Osteoblast (primary cell): ENCODE results near the gene RPS18. TPM values are rescaled to one million over a fixed set of nuclear protein-coding genes. Genes with fewer than 3 reads are reported as not detected.

Experiments
- DNase-seq: peaks from one replicate; pipeline ENCODE4 v3.0.0; 2011; ENCODE audit warnings: low spot score, mixed read lengths; ENCODE audit not compliant: insufficient read length; ENCODE audit errors: missing footprints
- H2AFZ ChIP-seq: 2 replicates; pipeline ENCODE4 v1.6.0; 2011; ENCODE audit warnings: mild to moderate bottlenecking, low read length
- H3K27ac ChIP-seq: 2 replicates; pipeline ENCODE4 v1.5.1; 2011; ENCODE audit warnings: mild to moderate bottlenecking, low read depth, low read length, moderate library complexity
- H3K27me3 ChIP-seq: 2 replicates; pipeline ENCODE4 v1.6.0; 2012; ENCODE audit warnings: mild to moderate bottlenecking, control low read depth, inconsistent platforms, low read length, moderate library complexity; ENCODE audit not compliant: insufficient read depth
- H3K36me3 ChIP-seq: 2 replicates; pipeline ENCODE4 v1.5.1; 2011; ENCODE audit warnings: mild to moderate bottlenecking, low read length, control low read depth, moderate library complexity; ENCODE audit not compliant: insufficient read depth
- H3K4me1 ChIP-seq: 2 replicates; pipeline ENCODE4 v1.5.1; 2011; ENCODE audit warnings: mild to moderate bottlenecking, low read length, control low read depth, moderate library complexity; ENCODE audit not compliant: insufficient read depth
- H3K4me2 ChIP-seq: 2 replicates; pipeline ENCODE4 v1.6.0; 2011; ENCODE audit warnings: mild to moderate bottlenecking, low read length; ENCODE audit not compliant: insufficient read depth
- H3K4me3 ChIP-seq: fragments of 200-600 bp; sonication (generic); 3 replicates; pipeline ENCODE4 v1.5.1; 2012; ENCODE audit warnings: mild to moderate bottlenecking, low read length, inconsistent platforms; ENCODE audit not compliant: insufficient read depth
- H3K79me2 ChIP-seq: 2 replicates; pipeline ENCODE4 v1.6.0; 2012; ENCODE audit warnings: mild to moderate bottlenecking, low read length, control low read depth, inconsistent platforms; ENCODE audit not compliant: insufficient read depth
- H3K9me3 ChIP-seq: 2 replicates; pipeline ENCODE4 v1.5.1; 2011; ENCODE audit warnings: low read depth, low read length, control low read depth
- H4K20me1 ChIP-seq: 2 replicates; pipeline ENCODE4 v1.6.0; 2012; ENCODE audit warnings: mild to moderate bottlenecking, low read length, control low read depth; ENCODE audit not compliant: insufficient read depth
- total RNA-seq: library from RNA; depleted of rRNA; stranded (reverse); fragments of >200 nt; gene quantifications from 2 replicates; pipeline ENCODE4 v1.2.3, GENCODE V29; 2012
- TF ChIP-seq, protein P1 (sequence below): IDR thresholded peaks from 2 replicates; pipeline ENCODE4 v1.5.1; 2011; ENCODE audit warnings: mild to moderate bottlenecking, low read depth, low read length, moderate library complexity; ENCODE audit errors: extremely low read depth

Gene RPS18
- total RNA-seq, 1 donor = 1,994 TPM

DNA sequence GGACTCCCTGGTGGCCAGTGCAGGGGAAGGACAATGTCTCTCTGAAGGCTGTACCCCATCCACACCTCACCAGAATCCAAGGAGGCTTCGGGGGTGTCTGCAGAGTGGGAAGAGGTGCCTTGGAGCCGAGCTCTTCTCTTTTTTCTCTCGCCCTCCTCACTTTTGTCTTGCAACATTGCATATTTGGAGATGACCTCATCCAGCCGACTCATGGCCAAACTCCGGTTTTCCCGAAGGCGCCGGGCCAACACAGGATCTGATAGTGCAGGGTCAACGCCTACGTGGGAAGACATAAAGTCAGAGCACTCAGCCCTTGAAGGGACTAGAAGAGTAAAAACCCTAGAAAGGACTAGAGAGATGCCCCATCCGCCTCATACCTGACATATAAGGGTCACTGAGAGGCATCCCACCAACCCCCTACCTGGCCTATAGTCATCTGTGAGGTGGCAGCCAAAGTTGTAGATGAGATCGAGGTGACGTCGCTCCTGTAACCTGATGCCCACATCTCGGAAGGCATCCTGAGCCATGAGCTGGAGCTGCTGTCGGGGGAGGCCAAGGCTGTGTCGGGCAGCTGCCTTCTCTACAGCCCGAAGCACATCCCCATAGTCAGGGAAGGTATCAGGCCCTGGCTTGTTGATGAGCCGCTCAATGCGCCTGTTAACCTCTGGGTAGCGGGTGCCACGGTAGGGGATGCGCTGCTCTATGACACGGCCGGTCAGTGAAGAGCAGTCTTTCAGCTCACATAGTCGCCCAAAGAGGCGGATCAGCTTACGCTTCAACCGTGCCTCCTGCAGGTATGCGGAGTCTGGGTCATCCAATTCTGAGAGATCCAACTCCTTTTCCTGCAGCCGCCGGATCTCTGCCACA, 48.7 kb downstream of the RPS18 start:
- H3K27ac ChIP-seq = peak overlapping the region; percentile 98
- H3K4me2 ChIP-seq = peak overlapping the region; percentile 98
- no peaks in the 10 kb centered on the region for H3K9me3 ChIP-seq
- TF ChIP-seq, protein P1, sequence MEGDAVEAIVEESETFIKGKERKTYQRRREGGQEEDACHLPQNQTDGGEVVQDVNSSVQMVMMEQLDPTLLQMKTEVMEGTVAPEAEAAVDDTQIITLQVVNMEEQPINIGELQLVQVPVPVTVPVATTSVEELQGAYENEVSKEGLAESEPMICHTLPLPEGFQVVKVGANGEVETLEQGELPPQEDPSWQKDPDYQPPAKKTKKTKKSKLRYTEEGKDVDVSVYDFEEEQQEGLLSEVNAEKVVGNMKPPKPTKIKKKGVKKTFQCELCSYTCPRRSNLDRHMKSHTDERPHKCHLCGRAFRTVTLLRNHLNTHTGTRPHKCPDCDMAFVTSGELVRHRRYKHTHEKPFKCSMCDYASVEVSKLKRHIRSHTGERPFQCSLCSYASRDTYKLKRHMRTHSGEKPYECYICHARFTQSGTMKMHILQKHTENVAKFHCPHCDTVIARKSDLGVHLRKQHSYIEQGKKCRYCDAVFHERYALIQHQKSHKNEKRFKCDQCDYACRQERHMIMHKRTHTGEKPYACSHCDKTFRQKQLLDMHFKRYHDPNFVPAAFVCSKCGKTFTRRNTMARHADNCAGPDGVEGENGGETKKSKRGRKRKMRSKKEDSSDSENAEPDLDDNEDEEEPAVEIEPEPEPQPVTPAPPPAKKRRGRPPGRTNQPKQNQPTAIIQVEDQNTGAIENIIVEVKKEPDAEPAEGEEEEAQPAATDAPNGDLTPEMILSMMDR = no peak
- H2AFZ ChIP-seq = peak overlapping the region; percentile 73
- H3K4me1 ChIP-seq = peaks cover 55% of the 10 kb centered on the region
- H4K20me1 ChIP-seq = peaks cover 18% of the 10 kb centered on the region
- DNase-seq = peak; percentile 92
- H3K27me3 ChIP-seq = no peaks in the 10 kb centered on the region
- H3K79me2 ChIP-seq = peaks cover 41% of the 10 kb centered on the region
- peaks cover 19% of the 10 kb centered on the region for H3K36me3 ChIP-seq
- peak overlapping the region; percentile 89 for H3K4me3 ChIP-seq

DNA sequence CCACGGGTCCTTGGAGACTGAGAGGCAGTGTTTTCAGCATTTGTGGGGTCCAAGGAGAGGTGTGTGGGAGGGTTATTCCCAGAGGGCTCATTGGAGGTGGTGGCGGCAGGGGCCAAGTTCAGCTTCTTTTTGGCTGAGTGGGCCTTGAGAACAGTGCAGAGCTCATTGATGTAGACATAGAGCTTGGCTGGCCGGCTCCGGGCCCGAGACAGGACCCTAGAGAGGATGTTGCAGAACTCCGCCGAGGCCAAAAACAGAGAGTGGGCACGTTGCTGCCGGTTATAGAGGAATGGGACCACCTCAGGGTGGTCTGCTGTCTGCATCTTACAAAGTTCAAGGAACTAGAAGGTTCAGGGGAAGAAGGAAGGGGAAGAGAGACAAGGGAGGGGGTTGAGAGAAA, 49.4 kb downstream of the RPS18 start:
- Histone ChIP-seq H2AFZ (no peak overlapping the region), H3K4me3 (peak overlapping the region; percentile 89), H3K9me3 (no peaks in the 10 kb centered on the region), H3K36me3 (peaks cover 19% of the 10 kb centered on the region), H3K79me2 (peaks cover 41% of the 10 kb centered on the region), H4K20me1 (peaks cover 17% of the 10 kb centered on the region), H3K4me1 (peaks cover 55% of the 10 kb centered on the region), H3K27ac (peak overlapping the region; percentile 98), H3K27me3 (no peaks in the 10 kb centered on the region), H3K4me2 (peak overlapping the region; percentile 98)
- TF ChIP-seq, protein P1 = no peak
- no peak for DNase-seq

DNA sequence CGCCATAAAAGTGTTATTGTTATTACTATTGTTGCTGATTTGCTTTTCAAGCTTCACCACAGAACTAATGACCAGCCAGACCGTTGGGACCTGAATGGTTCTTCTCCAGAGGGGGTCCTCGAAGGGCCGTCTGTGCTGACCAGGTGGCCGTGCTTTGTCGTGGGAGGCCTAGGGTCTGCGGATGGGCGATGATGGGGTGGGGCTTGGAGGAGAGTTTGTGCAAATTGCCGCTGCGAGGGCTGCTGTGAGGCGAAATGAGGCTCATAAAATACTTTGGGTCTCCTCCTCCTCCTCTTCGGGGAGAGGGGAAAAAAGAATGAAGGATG, 51.7 kb downstream of the RPS18 start:
- H3K36me3 ChIP-seq = peaks cover 16% of the 10 kb centered on the region
- no peak for DNase-seq
- no peaks in the 10 kb centered on the region for H3K9me3 ChIP-seq
- TF ChIP-seq, protein P1 = no peak
- H3K27ac ChIP-seq = no peak overlapping the region
- peaks cover 45% of the 10 kb centered on the region for H3K4me1 ChIP-seq
- H4K20me1 ChIP-seq = peaks cover 7% of the 10 kb centered on the region
- H3K4me2 ChIP-seq = peak overlapping the region; percentile 98
- H3K27me3 ChIP-seq = no peaks in the 10 kb centered on the region
- peaks cover 31% of the 10 kb centered on the region for H3K79me2 ChIP-seq
- H3K4me3 ChIP-seq = peak overlapping the region; percentile 89
- H2AFZ ChIP-seq = peak overlapping the region; percentile 98

- Histone ChIP-seq H3K36me3 (peaks cover 11% of the 10 kb centered on the region), H4K20me1 (peaks cover 7% of the 10 kb centered on the region), H3K9me3 (no peaks in the 10 kb centered on the region), H3K27me3 (no peaks in the 10 kb centered on the region), H3K4me1 (peaks cover 39% of the 10 kb centered on the region), H3K79me2 (peaks cover 26% of the 10 kb centered on the region), H3K4me2 (peak overlapping the region; percentile 98), H3K27ac (no peak overlapping the region), H2AFZ (no peak overlapping the region), H3K4me3 (peak overlapping the region; percentile 89)
- TF ChIP-seq, protein P1 = no peak
- no peak for DNase-seq
Measured at GRCh38 chr6:33324125-33324524, 52.2 kb downstream of the RPS18 start.

Other genes starting within 250 kb of the RPS18 start
- 5.4 and 30.4 TPM in 2 replicates for gene HLA-DPA1, start 198.4 kb upstream of the RPS18 start, total RNA-seq
- 8.7 and 12.4 TPM in 2 replicates for gene HLA-DPB1, start 196.1 kb upstream of the RPS18 start, total RNA-seq
- 1.8 TPM in 2 replicates for gene COL11A2, start 79.6 kb upstream of the RPS18 start, total RNA-seq
- 19.2 and 20.9 TPM in 2 replicates for gene RXRB, start 71.4 kb upstream of the RPS18 start, total RNA-seq
- 108 and 109 TPM in 2 replicates for gene SLC39A7, start 71.2 kb upstream of the RPS18 start, total RNA-seq
- 2.7 and 3.3 TPM in 2 replicates for gene HSD17B8, start 67.4 kb upstream of the RPS18 start, total RNA-seq
- gene RING1, start 63.6 kb upstream of the RPS18 start, total RNA-seq = 34.0 and 34.2 TPM in 2 replicates
- 41.3 and 42.7 TPM in 2 replicates for gene VPS52, start 199 bp upstream of the RPS18 start, total RNA-seq
- 3.8 and 4.3 TPM in 2 replicates for gene B3GALT4, start 5.0 kb downstream of the RPS18 start, total RNA-seq
- 85.7 and 86.9 TPM in 2 replicates for gene WDR46, start 17.2 kb downstream of the RPS18 start, total RNA-seq
- 14.1 and 15.9 TPM in 2 replicates for gene PFDN6, start 17.5 kb downstream of the RPS18 start, total RNA-seq
- gene RGL2, start 26.9 kb downstream of the RPS18 start, total RNA-seq = 33.9 and 35.5 TPM in 2 replicates
- gene TAPBP, start 42.0 kb downstream of the RPS18 start, total RNA-seq = 90.2 and 92.6 TPM in 2 replicates
- gene ZBTB22, start 45.7 kb downstream of the RPS18 start, total RNA-seq = 18.6 and 19.5 TPM in 2 replicates
- 32.7 and 39.4 TPM in 2 replicates for gene DAXX, start 50.9 kb downstream of the RPS18 start, total RNA-seq
- gene KIFC1, start 119.7 kb downstream of the RPS18 start, total RNA-seq = 3.2 and 4.0 TPM in 2 replicates
- gene PHF1, start 138.9 kb downstream of the RPS18 start, total RNA-seq = 25.9 and 30.8 TPM in 2 replicates
- 89.3 and 122 TPM in 2 replicates for gene CUTA, start 146.0 kb downstream of the RPS18 start, total RNA-seq
- gene SYNGAP1, start 148.0 kb downstream of the RPS18 start, total RNA-seq = 6.9 and 8.8 TPM in 2 replicates
- gene ZBTB9, start 182.5 kb downstream of the RPS18 start, total RNA-seq = 4.1 and 4.7 TPM in 2 replicates